HG03442 (cell line): ENCODE data around the gene AGTRAP.

Experiments used
- ATAC-seq: cut with Tn5 transposase; IDR thresholded peaks from one replicate; pipeline ENCODE4 v1.9.1; 2021; ENCODE audit warnings: mild to moderate bottlenecking, moderate library complexity; ENCODE audit not compliant: unreplicated experiment

AGTRAP gene

GRCh38 chr1:11795238-11795890, 59.4 kb downstream of the AGTRAP start:
- ATAC-seq, result no peak

- ATAC-seq, result no peak
Measured at GRCh38 chr1:11796036-11796828, 60.3 kb downstream of the AGTRAP start.

- no peak for ATAC-seq
Measured at GRCh38 chr1:11797525-11798216, 61.7 kb downstream of the AGTRAP start.

- no peak for ATAC-seq
Measured at GRCh38 chr1:11799099-11799498, 63.2 kb downstream of the AGTRAP start.

GRCh38 chr1:11799896-11800295, 64.0 kb downstream of the AGTRAP start:
- no peak for ATAC-seq

- ATAC-seq, result no peak
Measured at GRCh38 chr1:11800391-11800755, 64.4 kb downstream of the AGTRAP start.
